SU-DHL-6 (cell line): ENCODE data around the gene NKPD1.

Experiments
- EZH2phosphoT487 ChIP-seq: fragments of 200-600 bp; sonication (generic), shearing (Covaris generic); conservative IDR thresholded peaks from 2 replicates; pipeline ENCODE4 v1.6.1; 2018; ENCODE audit warnings: mild to moderate bottlenecking, antibody characterized with exemption, low read length, moderate library complexity, mixed read lengths
- TF ChIP-seq, protein P1 (sequence below): fragments of 200-600 bp; sonication (generic); IDR thresholded peaks from one replicate; pipeline ENCODE4 v1.5.1; 2017; ENCODE audit warnings: antibody characterized with exemption, mild to moderate bottlenecking, low read length, moderate library complexity; ENCODE audit not compliant: insufficient read depth, poor library complexity, severe bottlenecking

- TF ChIP-seq, protein P1, sequence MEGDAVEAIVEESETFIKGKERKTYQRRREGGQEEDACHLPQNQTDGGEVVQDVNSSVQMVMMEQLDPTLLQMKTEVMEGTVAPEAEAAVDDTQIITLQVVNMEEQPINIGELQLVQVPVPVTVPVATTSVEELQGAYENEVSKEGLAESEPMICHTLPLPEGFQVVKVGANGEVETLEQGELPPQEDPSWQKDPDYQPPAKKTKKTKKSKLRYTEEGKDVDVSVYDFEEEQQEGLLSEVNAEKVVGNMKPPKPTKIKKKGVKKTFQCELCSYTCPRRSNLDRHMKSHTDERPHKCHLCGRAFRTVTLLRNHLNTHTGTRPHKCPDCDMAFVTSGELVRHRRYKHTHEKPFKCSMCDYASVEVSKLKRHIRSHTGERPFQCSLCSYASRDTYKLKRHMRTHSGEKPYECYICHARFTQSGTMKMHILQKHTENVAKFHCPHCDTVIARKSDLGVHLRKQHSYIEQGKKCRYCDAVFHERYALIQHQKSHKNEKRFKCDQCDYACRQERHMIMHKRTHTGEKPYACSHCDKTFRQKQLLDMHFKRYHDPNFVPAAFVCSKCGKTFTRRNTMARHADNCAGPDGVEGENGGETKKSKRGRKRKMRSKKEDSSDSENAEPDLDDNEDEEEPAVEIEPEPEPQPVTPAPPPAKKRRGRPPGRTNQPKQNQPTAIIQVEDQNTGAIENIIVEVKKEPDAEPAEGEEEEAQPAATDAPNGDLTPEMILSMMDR = no peak
- TF ChIP-seq EZH2phosphoT487 = no peak
These were observed 47.2 kb downstream of the NKPD1 start for GRCh38 chr19:45113628-45114027.
